Measurements from ENCODE around the gene MAP6.

MAP6 gene

DNA sequence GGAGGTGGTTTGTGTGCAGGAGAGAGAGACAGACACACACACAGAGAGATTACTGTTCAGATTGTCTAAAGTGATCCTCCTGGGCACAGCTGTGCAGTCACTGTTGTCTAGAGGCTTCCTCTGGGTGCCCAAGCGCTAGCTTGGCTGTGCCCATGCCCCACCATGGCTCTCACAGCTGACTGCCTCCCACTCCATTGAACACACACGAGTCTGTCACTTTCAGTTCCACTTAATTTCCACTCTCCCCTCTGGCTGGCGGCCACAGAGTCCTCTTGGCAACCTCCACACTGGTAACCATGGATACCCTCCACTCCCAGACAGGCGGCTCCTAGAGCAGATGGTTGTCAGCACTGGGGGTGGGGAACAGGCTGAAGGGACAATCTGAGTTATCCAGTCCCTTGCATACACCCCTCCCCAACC lies 29.1 kb downstream of the MAP6 start:
- Histone ChIP-seq H3K4me3 (ENCODE audit: low read length) (no peak overlapping the region), H3K9me3 (ENCODE audit: control insufficient read depth, low read length) (no peaks in the 10 kb centered on the region), H3K9ac (ENCODE audit: low read length) (no peak overlapping the region), H3K36me3 (ENCODE audit: control insufficient read depth, insufficient read depth, low read length) (no peaks in the 10 kb centered on the region), H3K4me1 (ENCODE audit: control insufficient read depth, insufficient read depth, low read length) (peaks cover 8% of the 10 kb centered on the region), H3K27me3 (ENCODE audit: control insufficient read depth, insufficient read depth, low read length) (no peaks in the 10 kb centered on the region)

DNA sequence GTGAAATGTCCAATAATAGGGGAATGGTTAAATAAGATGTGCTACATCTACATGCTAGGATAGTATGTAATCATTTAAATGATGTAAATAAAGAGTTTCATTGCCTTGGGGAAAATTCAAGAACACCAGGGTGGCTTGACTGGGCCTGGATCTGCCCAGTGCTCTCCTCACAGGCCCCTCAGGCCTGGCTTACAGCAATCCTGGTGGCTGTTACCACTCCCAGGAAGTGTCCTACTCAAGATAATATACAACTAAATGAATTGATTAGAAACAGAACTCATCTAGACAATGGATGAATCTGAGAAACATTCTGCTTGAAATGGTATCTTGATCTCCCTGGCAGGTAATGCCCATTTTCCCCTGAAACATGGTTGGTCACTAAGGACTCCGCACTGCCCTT lies 30.8 kb downstream of the MAP6 start:
- H3K36me3 ChIP-seq (ENCODE audit: control insufficient read depth, insufficient read depth, low read length) = no peaks in the 10 kb centered on the region
- H3K4me1 ChIP-seq (ENCODE audit: control insufficient read depth, insufficient read depth, low read length) = peaks cover 8% of the 10 kb centered on the region
- H3K9me3 ChIP-seq (ENCODE audit: control insufficient read depth, low read length) = no peaks in the 10 kb centered on the region
- no peak overlapping the region for H3K9ac ChIP-seq (ENCODE audit: low read length)
- H3K4me3 ChIP-seq (ENCODE audit: low read length) = no peak overlapping the region
- H3K27me3 ChIP-seq (ENCODE audit: control insufficient read depth, insufficient read depth, low read length) = no peaks in the 10 kb centered on the region

DNA sequence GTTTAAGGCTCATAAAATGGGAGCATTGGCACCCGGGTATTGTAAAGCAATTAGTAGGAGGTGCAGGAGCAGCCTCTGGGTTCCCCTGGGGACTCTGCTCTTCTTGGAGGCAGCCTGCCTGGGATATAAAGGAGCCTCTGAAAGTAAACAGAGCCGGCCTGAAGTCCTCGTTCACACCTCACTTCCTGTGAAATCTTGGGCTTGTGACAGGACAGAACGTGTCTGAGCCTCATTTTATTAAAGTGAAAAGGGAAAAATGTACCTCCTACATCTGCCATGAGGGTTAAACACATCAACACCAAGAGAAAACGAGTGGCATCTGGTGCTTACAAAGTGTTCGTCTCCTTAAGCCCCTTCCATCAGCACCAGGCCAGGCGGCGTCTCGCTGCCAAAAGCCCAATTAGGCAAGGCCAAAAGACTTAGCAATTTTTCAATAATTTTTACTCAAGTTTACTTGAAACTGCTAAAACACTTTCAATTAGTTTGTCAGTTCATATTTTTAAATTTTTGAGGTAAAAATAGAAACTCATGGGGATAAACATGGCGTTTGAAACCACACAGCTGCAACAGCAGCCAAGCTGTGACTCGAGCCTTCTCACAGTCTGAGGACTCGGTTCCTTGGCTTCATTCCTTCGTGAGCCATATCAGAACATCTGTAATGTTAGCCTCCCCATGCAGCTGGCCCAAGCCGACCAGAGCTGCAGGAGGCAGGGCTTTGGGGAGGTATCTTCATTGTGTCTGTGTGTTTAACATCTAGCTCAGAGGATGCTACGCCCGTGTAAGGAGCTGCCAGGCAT lies 33.6 kb downstream of the MAP6 start:
- Histone ChIP-seq H3K4me3 (ENCODE audit: low read length) (no peak overlapping the region), H3K9ac (ENCODE audit: low read length) (no peak overlapping the region)

DNA sequence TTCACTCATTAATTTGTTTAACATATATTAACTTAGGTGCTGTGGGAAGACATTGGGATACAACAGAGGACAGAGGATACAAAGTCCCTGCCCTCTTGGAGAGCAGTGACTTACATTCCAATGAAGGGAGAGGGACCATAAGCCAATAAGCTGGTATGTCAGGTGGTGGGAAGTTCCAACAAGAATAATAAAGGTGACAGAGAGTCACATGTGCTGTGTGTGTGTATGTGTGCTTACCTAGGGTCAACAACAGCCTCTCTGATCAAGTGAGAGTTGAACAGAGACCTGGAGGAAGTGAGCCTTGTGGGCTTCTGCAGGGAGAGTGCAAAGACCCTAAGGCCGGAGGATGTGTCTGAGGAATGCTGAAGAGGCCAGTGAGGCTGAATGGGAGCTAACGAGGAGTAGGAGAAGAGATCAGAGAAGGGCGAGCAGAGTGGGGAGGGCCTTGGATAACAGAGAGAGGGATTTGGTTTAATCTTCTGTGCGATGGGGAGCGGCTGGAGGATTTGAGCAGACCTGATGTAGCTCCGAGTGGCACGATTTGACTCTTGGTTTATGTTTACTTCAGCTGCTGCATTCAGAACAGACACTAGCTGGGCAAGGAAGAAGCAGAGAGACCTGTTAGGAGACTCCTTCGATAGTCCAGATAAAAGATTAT lies 35.3 kb downstream of the MAP6 start:
- Histone ChIP-seq H3K36me3 (ENCODE audit: control insufficient read depth, insufficient read depth, low read length) (no peaks in the 10 kb centered on the region), H3K27me3 (ENCODE audit: control insufficient read depth, insufficient read depth, low read length) (no peaks in the 10 kb centered on the region), H3K4me3 (ENCODE audit: low read length) (no peak overlapping the region), H3K4me1 (ENCODE audit: control insufficient read depth, insufficient read depth, low read length) (no peaks in the 10 kb centered on the region), H3K9me3 (ENCODE audit: control insufficient read depth, low read length) (no peaks in the 10 kb centered on the region), H3K9ac (ENCODE audit: low read length) (no peak overlapping the region)

More for the DNA sequence above, 33.6 kb downstream of the MAP6 start:
- Histone ChIP-seq H3K4me1 (ENCODE audit: control insufficient read depth, insufficient read depth, low read length) (peaks cover 8% of the 10 kb centered on the region), H3K9me3 (ENCODE audit: control insufficient read depth, low read length) (no peaks in the 10 kb centered on the region), H3K36me3 (ENCODE audit: control insufficient read depth, insufficient read depth, low read length) (no peaks in the 10 kb centered on the region), H3K27me3 (ENCODE audit: control insufficient read depth, insufficient read depth, low read length) (no peaks in the 10 kb centered on the region)

DNA sequence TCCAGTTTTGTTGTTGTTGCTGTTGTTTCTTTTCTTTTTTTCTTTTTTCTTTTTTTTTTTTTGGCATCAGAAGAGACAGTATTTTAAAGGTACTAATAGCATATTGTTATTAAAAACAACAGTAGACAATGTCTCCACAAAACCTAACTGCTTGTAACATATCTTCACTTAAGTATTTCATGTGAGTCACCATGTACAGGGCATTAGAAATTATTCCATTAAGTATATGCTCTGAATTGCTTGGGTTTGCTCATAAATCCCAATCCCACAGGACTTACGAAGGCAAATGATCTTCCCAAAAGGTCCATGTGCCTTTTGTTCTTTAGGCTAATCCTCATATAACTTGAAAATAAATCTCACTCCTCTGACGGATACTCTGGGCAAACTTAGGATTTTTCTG lies 35.9 kb downstream of the MAP6 start:
- H3K27me3 ChIP-seq (ENCODE audit: control insufficient read depth, insufficient read depth, low read length) = no peaks in the 10 kb centered on the region
- no peak overlapping the region for H3K4me3 ChIP-seq (ENCODE audit: low read length)
- H3K9ac ChIP-seq (ENCODE audit: low read length) = no peak overlapping the region
- H3K4me1 ChIP-seq (ENCODE audit: control insufficient read depth, insufficient read depth, low read length) = no peaks in the 10 kb centered on the region
- no peaks in the 10 kb centered on the region for H3K9me3 ChIP-seq (ENCODE audit: control insufficient read depth, low read length)
- no peaks in the 10 kb centered on the region for H3K36me3 ChIP-seq (ENCODE audit: control insufficient read depth, insufficient read depth, low read length)

DNA sequence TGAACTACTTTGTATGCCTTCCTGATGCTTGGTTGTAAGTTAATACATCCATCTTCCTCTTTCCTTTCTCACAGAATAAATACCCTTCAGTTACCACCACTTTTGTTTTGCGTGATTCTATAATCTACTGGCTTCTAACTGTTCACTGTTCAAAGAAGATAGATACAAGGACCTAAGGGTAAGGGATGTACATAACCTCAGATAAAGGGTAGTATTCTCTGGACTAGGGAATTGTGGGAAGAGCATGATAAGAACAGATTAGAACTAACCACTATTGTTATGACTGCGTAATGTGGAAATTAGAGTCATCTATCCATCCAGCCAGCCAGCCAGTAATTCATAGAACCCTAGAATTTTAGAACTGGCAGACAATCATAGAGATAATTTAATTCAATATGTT lies 36.4 kb downstream of the MAP6 start:
- no peaks in the 10 kb centered on the region for H3K9me3 ChIP-seq (ENCODE audit: control insufficient read depth, low read length)
- no peak overlapping the region for H3K9ac ChIP-seq (ENCODE audit: low read length)
- no peak overlapping the region for H3K4me3 ChIP-seq (ENCODE audit: low read length)
- H3K36me3 ChIP-seq (ENCODE audit: control insufficient read depth, insufficient read depth, low read length) = no peaks in the 10 kb centered on the region
- H3K4me1 ChIP-seq (ENCODE audit: control insufficient read depth, insufficient read depth, low read length) = no peaks in the 10 kb centered on the region
- no peaks in the 10 kb centered on the region for H3K27me3 ChIP-seq (ENCODE audit: control insufficient read depth, insufficient read depth, low read length)

DNA sequence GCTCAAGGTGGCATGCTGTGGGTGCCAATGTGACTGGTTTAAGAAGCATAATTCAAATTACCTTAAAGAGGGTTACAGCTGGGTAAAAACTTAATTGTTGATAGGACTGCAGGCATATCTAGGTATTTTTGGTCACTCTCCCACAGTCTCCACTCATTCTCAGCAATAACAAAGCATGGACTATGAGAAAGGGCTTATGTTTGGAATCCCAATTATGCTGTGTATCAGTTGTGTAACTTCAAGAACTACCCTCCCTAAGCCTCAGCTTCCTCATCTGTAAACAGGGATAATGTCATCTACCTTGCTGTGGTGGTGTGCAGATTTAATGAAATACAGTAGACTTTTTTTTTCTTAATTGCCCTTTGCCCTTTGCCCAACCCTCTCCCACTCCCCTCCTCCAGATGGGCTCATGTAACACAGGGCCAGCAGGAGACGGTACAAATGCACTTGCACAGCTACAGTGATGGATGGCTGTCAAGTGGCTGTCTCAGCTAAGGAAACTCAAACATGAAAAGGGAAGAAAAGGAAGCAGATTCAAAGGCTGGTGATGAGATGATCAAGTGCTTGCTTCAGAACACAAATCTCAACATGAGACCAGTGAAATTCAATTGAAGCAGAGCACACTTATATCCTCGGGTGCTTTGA lies 37.6 kb downstream of the MAP6 start:
- H3K4me3 ChIP-seq (ENCODE audit: low read length) = no peak overlapping the region
- H3K9me3 ChIP-seq (ENCODE audit: control insufficient read depth, low read length) = no peaks in the 10 kb centered on the region
- no peaks in the 10 kb centered on the region for H3K27me3 ChIP-seq (ENCODE audit: control insufficient read depth, insufficient read depth, low read length)
- H3K9ac ChIP-seq (ENCODE audit: low read length) = no peak overlapping the region
- H3K36me3 ChIP-seq (ENCODE audit: control insufficient read depth, insufficient read depth, low read length) = no peaks in the 10 kb centered on the region
- H3K4me1 ChIP-seq (ENCODE audit: control insufficient read depth, insufficient read depth, low read length) = no peaks in the 10 kb centered on the region

DNA sequence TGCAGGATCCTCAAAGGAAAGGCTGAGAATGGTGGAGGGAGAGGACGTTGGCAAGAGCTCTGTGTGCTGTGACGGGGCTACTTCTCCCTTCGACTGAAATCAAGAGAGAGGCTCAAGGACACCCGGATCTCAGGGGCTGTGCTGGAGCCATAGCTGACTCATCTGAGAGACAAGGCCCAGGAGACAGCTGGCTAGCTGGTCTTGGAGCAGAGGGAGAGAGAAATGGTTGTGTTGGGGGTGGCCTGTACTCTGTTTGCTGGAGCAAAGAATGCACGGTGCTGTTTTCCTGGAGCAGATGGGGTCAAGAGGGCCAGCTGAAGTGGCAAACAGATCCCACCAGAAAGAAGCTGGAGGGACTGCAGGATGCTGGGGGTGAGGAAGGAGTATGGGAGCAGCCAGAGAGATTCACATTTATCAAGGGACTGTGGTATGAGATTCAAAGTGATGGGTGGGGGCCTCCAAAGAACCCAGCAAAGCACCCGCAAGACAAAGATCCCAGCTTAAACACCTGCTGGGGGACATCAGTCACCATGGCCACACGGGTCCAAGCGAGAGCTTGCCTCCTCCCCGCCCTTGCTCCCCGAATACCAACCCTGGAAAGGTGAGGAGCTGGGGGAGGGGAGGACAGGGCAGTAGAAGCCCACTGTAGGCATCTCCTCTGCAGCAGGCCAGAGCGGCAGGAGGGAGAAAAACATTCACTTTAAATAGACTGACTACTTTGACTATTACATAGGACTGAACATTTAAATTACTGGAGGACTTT lies 40.8 kb downstream of the MAP6 start:
- no peaks in the 10 kb centered on the region for H3K27me3 ChIP-seq (ENCODE audit: control insufficient read depth, insufficient read depth, low read length)
- H3K4me1 ChIP-seq (ENCODE audit: control insufficient read depth, insufficient read depth, low read length) = no peaks in the 10 kb centered on the region
- no peaks in the 10 kb centered on the region for H3K36me3 ChIP-seq (ENCODE audit: control insufficient read depth, insufficient read depth, low read length)
- H3K9ac ChIP-seq (ENCODE audit: low read length) = no peak overlapping the region
- H3K4me3 ChIP-seq (ENCODE audit: low read length) = no peak overlapping the region
- H3K9me3 ChIP-seq (ENCODE audit: control insufficient read depth, low read length) = no peaks in the 10 kb centered on the region

DNA sequence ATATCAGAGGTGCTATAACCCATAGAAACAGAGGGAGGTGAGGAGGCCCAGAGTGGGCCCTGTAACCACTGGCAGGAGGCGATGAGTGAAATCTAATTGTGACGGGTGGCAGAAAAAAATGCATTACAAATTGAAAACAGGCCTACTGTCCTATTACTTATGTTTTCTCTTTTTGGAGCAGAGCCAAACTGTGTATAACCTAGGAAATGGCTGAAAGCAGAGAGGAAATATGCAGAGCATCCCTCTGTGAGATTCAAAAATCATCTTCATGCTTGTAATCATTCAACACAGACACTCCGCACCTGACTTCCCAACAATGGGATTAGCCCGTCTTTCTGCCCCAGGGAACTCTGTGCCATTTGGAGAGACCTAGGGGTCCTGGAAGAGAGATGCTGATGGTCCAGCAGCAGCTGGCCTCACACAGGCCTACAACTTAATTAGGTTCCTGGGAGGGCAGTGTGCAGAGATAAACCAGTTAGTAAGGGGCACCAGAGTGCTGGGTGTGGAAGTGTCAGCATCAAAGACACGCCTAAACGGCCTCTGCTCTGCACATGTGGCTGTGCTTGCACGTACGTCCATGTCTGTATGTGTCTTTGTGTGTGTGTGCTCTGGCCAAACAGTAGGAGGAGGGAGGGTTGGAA lies 41.8 kb downstream of the MAP6 start:
- no peaks in the 10 kb centered on the region for H3K9me3 ChIP-seq (ENCODE audit: control insufficient read depth, low read length)
- H3K4me3 ChIP-seq (ENCODE audit: low read length) = no peak overlapping the region
- no peaks in the 10 kb centered on the region for H3K36me3 ChIP-seq (ENCODE audit: control insufficient read depth, insufficient read depth, low read length)
- no peaks in the 10 kb centered on the region for H3K4me1 ChIP-seq (ENCODE audit: control insufficient read depth, insufficient read depth, low read length)
- H3K27me3 ChIP-seq (ENCODE audit: control insufficient read depth, insufficient read depth, low read length) = no peaks in the 10 kb centered on the region
- H3K9ac ChIP-seq (ENCODE audit: low read length) = no peak overlapping the region

DNA sequence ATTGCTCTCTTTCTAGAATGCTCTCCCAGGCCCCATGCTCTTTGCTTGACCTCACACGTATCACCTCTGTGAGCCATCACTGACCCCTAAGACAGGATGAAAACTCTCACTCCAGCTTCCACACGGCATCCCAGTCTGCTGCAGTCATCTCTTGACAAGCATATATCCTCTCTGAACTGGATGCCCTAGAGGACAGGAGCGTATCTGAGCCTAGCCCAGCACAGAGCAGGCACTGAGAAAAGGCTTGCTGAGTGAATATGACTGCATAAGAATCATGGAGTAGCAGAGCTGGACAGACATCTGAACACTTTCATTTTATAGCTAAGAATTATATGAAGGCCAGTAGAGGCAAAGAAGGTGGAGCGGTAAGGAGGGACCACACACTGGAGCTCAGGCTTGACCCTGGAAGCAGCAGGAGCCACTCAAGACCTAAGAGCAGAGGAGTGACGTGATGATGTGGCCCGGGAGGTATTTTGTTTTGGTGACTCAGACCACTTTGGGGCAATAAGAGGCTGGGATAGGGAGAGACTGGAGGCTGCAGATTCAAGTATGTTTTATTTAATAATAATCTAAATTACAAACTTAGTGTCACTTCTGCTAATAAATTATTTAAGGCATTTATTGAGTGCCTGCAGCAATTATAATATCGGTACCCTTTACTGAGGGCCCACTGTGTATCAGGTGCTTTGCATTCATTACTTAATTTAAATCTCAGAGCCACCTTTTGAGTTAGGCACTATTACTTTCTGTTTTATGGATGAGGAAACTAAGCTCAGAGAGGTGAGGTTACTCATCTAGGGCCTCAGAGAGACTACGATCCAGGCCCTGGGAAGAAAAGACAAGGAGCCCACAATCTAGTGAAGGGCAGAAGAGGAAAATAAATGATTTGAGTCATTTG lies 42.6 kb downstream of the MAP6 start:
- Histone ChIP-seq H3K4me3 (ENCODE audit: low read length) (no peak overlapping the region), H3K27me3 (ENCODE audit: control insufficient read depth, insufficient read depth, low read length) (no peaks in the 10 kb centered on the region), H3K36me3 (ENCODE audit: control insufficient read depth, insufficient read depth, low read length) (no peaks in the 10 kb centered on the region), H3K9me3 (ENCODE audit: control insufficient read depth, low read length) (no peaks in the 10 kb centered on the region), H3K9ac (ENCODE audit: low read length) (no peak overlapping the region), H3K4me1 (ENCODE audit: control insufficient read depth, insufficient read depth, low read length) (no peaks in the 10 kb centered on the region)

DNA sequence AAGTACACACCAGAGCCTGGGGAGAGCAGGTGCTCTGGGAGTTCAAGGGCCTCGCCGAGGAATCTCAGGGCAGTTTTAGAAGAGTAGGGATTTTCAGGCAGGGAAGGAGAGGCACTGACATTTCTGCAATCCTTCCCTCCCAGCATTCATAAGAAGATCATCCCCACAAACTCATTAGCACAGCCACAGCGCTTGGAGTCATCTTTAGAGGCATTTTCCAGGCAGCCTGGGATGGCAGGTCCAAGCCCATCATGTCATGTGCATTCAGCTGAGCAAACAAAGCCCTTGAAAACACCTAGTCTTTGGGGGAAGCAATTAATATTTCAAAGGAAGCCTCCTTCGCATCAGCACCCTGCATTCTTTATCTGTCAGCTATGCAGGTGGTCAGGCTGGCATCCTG lies 43.8 kb downstream of the MAP6 start:
- no peaks in the 10 kb centered on the region for H3K36me3 ChIP-seq (ENCODE audit: control insufficient read depth, insufficient read depth, low read length)
- no peak overlapping the region for H3K9ac ChIP-seq (ENCODE audit: low read length)
- H3K4me3 ChIP-seq (ENCODE audit: low read length) = no peak overlapping the region
- H3K9me3 ChIP-seq (ENCODE audit: control insufficient read depth, low read length) = no peaks in the 10 kb centered on the region
- H3K27me3 ChIP-seq (ENCODE audit: control insufficient read depth, insufficient read depth, low read length) = no peaks in the 10 kb centered on the region
- H3K4me1 ChIP-seq (ENCODE audit: control insufficient read depth, insufficient read depth, low read length) = no peaks in the 10 kb centered on the region

All from mucosa of stomach (tissue), 1 donor.